Activated T-helper 2 cell treated with anti-CD3 and anti-CD28 coated beads, Interferon-gamma antibody, Interleukin-2, Interleukin-4, amounts not matched to agents 10 μg/mL and 5 μg/mL and 100 μg/mL, durations not matched to agents 14 hours and 24 hours and 36 hours (primary cell): ENCODE results near the gene AKAP11. TPM values are rescaled to one million over a fixed set of nuclear protein-coding genes. Genes with fewer than 3 reads are reported as not detected.

Source experiments
- DNase-seq: peaks from one replicate; pipeline ENCODE4 v3.0.0; 2021; ENCODE audit warnings: low spot score
- H3K27ac Mint-ChIP-seq: one replicate; pipeline ENCODE4 v1.8.0; 2021; ENCODE audit warnings: mixed read lengths
- H3K27me3 Mint-ChIP-seq: one replicate; pipeline ENCODE4 v1.8.0; 2021; ENCODE audit warnings: low read depth, mixed read lengths
- H3K36me3 Mint-ChIP-seq: one replicate; pipeline ENCODE4 v1.8.0; 2021; ENCODE audit warnings: low read depth, mixed read lengths
- H3K4me1 Mint-ChIP-seq: one replicate; pipeline ENCODE4 v1.8.0; 2021; ENCODE audit warnings: low read depth, mixed read lengths
- H3K4me3 Mint-ChIP-seq: one replicate; pipeline ENCODE4 v1.8.0; 2021; ENCODE audit warnings: low read depth, mild to moderate bottlenecking, moderate library complexity, mixed read lengths
- H3K9me3 Mint-ChIP-seq: one replicate; pipeline ENCODE4 v1.8.0; 2021; ENCODE audit warnings: mixed read lengths
- intact Hi-C: fragments of 100-400 bp; cut with micrococcal nuclease; formaldehyde crosslinking; loops from one replicate; pipeline ENCODE4 v1.15.1; 2023
- total RNA-seq: library from RNA; stranded (reverse); gene quantifications from 2 replicates; pipeline ENCODE4 v1.2.3, GENCODE V29; 2022

AKAP11 gene
- total RNA-seq, 1 donor from 2014 or later = 34.9 TPM

DNA sequence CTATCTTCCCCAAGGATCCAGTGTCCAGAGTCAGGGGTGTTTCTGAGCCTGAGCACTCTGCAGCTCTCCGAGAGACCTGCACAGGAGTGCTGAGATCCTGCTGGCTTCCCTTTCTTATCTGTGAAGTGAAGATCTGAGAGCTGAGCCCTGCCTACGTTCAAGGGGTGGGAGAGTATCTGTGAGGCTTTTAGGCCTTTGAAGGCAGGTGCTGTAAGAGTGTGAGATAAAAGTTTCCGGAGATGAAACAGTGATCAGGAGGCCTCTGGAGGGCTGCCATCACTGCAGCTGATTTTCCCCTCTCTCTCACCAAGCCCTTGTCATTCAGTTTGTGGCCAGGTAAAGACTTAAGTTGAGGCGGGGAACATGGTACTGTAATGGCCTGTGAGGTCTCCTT, 83.1 kb downstream of the AKAP11 start:
- H3K4me1 Mint-ChIP-seq = peaks cover 58% of the 10 kb centered on the region
- H3K9me3 Mint-ChIP-seq = peaks cover 16% of the 10 kb centered on the region

DNA sequence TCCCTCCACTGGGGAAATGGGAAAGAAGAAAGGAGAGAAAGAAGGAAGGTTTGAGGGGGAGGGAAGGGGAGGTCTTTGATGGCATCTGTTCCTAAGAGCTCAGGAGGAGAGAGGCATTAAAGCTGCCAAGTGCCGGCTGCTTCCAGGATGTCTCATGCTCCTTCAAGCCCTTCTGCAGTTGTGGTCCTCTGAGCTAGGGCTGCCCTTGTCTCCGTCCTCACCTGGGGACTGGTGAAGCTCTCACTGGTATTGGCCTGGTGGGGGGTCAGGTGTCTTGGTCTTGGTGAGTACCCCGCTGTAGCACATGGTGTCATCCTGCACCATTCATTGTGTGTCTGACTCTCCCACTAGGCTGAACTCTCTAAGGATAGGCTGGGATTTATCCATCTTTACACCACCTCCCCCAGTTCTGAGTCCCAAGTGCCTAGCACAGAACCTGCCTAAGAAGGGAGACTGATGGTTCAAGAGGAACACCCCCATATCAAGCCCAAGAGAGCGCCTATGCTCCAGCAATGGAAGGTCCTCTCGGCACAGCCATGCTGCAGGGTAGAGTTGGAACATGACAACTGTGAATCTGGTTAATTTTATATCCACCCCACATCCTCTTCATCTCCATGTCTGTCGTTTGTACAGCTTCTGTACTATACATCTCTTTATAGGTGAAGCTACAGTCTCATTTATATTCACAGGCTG, 83.7 kb downstream of the AKAP11 start:
- intact Hi-C loops = loop anchor here (1.0 kb wide), 2 partner anchors 14 to 222 kb away; no protein-coding TSS in a partner anchor
- Mint-ChIP-seq H3K9me3 (peaks cover 16% of the 10 kb centered on the region), H3K4me1 (peaks cover 57% of the 10 kb centered on the region), H3K27ac (peak overlapping the region; percentile 100), H3K36me3 (peaks cover 14% of the 10 kb centered on the region), H3K27me3 (no peaks in the 10 kb centered on the region), H3K4me3 (peak overlapping the region; percentile 77)
- DNase-seq = no peak

More for the DNA sequence above, 83.1 kb downstream of the AKAP11 start:
- peaks cover 14% of the 10 kb centered on the region for H3K36me3 Mint-ChIP-seq
- peak overlapping the region; percentile 100 for H3K27ac Mint-ChIP-seq
- no peaks in the 10 kb centered on the region for H3K27me3 Mint-ChIP-seq
- peak overlapping the region; percentile 77 for H3K4me3 Mint-ChIP-seq
- intact Hi-C loops = loop anchor here (1.0 kb wide), 2 partner anchors 14 to 222 kb away; no protein-coding TSS in a partner anchor
- peak; percentile 50 for DNase-seq

DNA sequence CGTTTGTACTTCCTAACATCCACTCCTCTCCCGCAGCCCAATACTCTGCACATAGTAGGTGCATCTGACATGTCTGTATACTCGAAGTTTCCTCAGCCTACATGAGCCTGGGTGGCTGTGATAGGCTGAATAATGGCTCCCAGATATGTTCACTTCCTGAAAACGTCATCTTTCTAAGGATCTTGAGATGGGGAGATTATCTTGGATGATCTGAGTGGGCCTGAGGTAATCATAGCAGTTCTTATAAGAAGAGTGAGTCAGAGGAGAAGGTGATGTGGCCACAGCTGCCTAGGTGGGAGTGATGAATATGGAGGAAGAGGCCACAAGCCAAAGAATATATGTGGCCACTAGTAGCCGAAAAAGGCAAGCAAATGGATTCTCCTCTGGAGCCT, 84.2 kb downstream of the AKAP11 start:
- intact Hi-C loops = no loop called here
- Mint-ChIP-seq H3K36me3 (peaks cover 14% of the 10 kb centered on the region), H3K27ac (peak overlapping the region; percentile 100), H3K4me1 (peaks cover 57% of the 10 kb centered on the region), H3K4me3 (peak overlapping the region; percentile 43), H3K9me3 (peaks cover 16% of the 10 kb centered on the region), H3K27me3 (no peaks in the 10 kb centered on the region)
- DNase-seq = no peak

DNA sequence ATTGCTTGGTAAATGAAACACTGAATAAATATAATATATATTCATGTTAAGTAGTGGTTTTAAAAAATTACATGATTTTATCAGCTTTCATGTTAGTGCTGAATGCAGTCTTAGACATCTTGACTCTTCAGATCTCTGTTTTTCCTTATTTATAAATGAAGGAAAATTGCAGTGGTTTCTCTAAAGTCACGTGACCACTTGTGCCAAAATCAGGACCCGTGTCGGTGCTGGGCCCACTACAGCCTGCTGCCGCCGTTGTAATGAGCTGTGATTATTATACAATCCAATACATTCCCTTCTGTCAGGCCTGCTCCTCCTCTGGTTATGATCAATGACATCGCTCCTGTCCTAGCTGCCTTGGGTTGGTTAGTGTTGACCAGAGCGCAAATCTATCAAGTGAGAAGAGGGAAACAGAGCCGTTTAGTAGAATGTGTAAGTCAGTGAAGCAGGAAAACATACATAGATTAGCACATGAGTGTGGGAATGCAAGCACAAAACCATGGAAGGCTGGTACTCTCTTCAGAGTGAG, 88.2 kb downstream of the AKAP11 start:
- Mint-ChIP-seq H3K9me3 (peaks cover 16% of the 10 kb centered on the region), H3K4me1 (peaks cover 54% of the 10 kb centered on the region), H3K27me3 (no peaks in the 10 kb centered on the region), H3K4me3 (no peak overlapping the region), H3K36me3 (peaks cover 14% of the 10 kb centered on the region), H3K27ac (no peak overlapping the region)
- DNase-seq = no peak
- intact Hi-C loops = no loop called here

DNA sequence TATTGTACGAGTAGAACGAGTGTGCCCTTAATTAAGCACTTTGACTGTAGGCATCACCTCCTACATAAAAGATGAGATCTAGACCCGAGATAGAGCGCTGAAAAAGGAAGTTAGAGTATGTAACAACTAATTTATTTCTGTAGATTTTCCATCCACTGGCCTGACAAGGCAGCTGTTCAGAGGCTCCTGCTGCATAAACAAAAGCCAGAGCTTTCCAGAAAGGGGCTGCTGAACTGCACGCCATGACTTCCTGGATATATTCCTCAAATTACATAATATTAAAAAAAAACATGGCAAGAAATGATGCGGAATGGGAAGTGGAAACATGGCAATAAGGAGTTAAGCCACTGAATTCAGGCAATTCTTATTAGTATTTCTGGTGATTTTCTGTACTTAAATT, 89.7 kb downstream of the AKAP11 start:
- Mint-ChIP-seq H3K4me3 (no peak overlapping the region), H3K9me3 (peaks cover 9% of the 10 kb centered on the region), H3K27me3 (no peaks in the 10 kb centered on the region), H3K4me1 (peaks cover 42% of the 10 kb centered on the region), H3K36me3 (peaks cover 6% of the 10 kb centered on the region), H3K27ac (no peak overlapping the region)
- intact Hi-C loops = no loop called here
- no peak for DNase-seq

DNA sequence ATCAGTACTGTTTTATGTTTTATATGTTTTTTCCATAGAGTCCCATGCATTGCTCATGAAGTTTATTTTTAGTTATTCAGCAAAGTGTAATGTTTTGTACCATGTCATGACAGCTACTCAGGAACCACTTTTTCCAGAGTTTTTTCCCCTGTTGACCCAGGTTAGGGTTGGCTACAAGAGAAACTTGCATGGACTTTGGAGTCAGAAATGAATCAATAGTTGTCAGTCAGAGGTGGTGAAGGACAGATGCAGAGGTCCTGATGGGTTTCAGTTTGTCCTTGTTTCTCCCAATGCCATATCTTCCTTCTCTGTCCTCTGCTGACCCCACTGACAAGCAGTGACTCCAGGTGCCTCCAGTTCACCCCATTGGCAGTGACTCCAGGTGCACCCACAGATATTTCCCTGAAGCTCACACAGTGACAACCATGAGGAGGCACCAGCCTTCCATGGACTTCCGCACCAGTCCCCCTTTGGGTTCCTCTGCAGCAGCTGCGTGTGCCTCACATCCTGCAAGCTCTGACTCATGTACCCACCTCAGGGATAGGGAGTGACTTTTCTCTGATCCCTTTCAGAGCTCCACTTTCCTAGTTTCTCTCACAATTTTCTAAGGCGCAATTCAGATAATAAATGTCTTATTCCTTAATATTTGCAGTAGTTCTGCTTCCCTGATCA, 92.1 kb downstream of the AKAP11 start:
- no peak for DNase-seq
- intact Hi-C loops = no loop called here
- H3K27ac Mint-ChIP-seq = no peak overlapping the region
- H3K4me3 Mint-ChIP-seq = no peak overlapping the region
- H3K36me3 Mint-ChIP-seq = no peaks in the 10 kb centered on the region
- H3K27me3 Mint-ChIP-seq = no peaks in the 10 kb centered on the region
- H3K4me1 Mint-ChIP-seq = peaks cover 45% of the 10 kb centered on the region
- H3K9me3 Mint-ChIP-seq = no peaks in the 10 kb centered on the region

DNA sequence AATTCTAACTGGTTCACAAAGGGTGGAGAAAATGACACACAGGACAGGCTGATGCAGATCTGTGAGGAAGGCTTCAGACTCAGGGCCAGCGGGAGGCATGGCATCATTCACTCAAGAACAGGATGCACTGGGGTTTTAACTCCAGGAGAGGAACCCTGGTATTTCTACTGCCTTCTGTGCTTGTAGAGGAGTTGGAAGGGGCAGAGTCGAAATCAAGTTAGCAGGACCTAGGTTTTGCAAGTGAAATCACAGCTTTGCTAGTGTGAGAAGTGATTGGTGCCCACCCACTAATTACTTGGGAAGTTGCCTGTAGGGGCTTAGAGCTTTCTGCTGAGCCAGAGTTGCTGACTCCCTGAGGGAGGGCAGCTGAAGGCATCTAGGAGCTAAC, 92.7 kb downstream of the AKAP11 start:
- peaks cover 49% of the 10 kb centered on the region for H3K4me1 Mint-ChIP-seq
- no peak overlapping the region for H3K4me3 Mint-ChIP-seq
- intact Hi-C loops = no loop called here
- H3K36me3 Mint-ChIP-seq = no peaks in the 10 kb centered on the region
- DNase-seq = no peak
- H3K27ac Mint-ChIP-seq = no peak overlapping the region
- H3K9me3 Mint-ChIP-seq = no peaks in the 10 kb centered on the region
- no peaks in the 10 kb centered on the region for H3K27me3 Mint-ChIP-seq

DNA sequence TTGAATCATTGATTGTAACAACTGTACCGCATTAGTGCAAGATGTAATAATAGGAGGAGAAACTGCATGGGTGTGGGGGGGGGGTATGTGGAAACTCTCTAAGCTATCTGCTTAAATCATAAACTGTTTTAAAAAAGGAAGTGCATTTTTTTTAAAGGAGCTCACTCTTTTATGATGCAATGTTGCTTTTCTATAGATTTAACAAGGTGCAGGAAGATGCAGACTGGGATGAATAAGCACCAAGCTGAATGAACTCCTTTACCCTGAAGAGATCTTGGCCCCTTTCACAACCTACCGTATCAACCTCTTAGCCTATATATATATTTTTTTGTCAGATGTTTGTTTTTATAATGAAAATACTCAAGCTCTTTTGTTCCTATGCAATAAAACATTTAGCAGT, 95.9 kb downstream of the AKAP11 start:
- H3K27ac Mint-ChIP-seq = no peak overlapping the region
- H3K27me3 Mint-ChIP-seq = no peaks in the 10 kb centered on the region
- H3K4me3 Mint-ChIP-seq = no peak overlapping the region
- H3K36me3 Mint-ChIP-seq = peaks cover 5% of the 10 kb centered on the region
- H3K4me1 Mint-ChIP-seq = peaks cover 61% of the 10 kb centered on the region
- no peaks in the 10 kb centered on the region for H3K9me3 Mint-ChIP-seq
- intact Hi-C loops = loop anchor here (2.0 kb wide), 1 partner anchor 39 kb away; no protein-coding TSS in a partner anchor
- no peak for DNase-seq

DNA sequence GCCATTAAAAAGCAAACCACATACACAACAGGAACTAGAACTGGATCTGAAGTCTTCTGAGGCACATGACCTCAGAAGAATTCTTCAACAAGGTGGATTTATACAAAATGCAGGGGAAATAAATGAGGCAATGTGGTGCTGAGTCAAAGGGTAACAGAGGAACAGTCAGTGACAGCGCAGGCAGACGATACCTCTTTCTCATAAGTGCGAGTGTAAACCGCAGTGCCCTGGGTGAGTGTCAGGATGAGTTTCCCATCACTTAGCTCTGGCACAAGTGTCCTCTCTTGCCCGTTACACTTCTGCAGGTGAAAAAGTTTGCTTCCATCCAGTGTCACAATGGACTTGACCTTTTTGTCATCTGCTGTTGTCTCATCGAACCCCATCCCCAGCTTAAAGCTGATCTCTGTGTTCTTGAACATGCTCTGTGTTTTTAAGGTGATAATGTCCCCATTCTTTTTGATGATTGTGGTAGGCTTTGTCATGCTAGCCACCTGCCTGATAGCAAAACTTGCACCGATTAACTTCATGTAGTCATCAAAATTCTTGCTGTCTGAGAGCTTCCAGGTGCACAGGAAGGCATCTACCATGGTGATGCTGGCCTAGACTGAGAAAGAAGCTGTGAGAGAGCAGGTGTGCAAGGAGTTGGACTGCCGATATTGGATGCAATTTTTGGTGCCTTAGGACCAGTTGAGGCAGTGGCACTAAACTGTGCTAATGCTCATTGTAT, 97.3 kb downstream of the AKAP11 start:
- intact Hi-C loops = loop anchor here (1.0 to 2.0 kb wide), 2 partner anchors 14 to 40 kb away; no protein-coding TSS in a partner anchor
- peaks cover 67% of the 10 kb centered on the region for H3K4me1 Mint-ChIP-seq
- no peak for DNase-seq
- no peaks in the 10 kb centered on the region for H3K27me3 Mint-ChIP-seq
- peaks cover 5% of the 10 kb centered on the region for H3K36me3 Mint-ChIP-seq
- H3K4me3 Mint-ChIP-seq = no peak overlapping the region
- no peaks in the 10 kb centered on the region for H3K9me3 Mint-ChIP-seq
- H3K27ac Mint-ChIP-seq = peak overlapping the region; percentile 61

DNA sequence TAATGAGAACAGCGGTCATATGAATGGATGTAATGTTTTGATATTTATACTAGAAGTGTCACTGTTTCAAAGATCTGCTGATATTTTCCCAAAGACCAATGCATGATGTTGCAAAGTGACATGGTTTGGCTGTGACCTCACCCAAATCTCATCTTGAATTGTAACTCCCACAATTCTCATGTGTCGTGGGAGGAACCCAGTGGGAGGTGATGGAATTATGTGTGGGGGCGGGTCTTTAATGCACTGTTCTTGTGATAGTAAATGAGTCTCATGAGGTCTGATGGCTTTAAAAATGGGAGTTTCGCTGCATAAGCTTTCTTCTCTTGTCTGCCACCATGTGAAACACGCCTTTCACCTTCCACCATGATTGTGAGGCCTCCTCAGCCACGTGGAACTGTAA, 98.3 kb downstream of the AKAP11 start:
- no peak for DNase-seq
- intact Hi-C loops = loop anchor here (10.0 kb wide), 2 partner anchors 905 to 1585 kb away; partner anchors contain the start of gene SLC25A15
- H3K27ac Mint-ChIP-seq = peak overlapping the region; percentile 47
- H3K4me1 Mint-ChIP-seq = peaks cover 72% of the 10 kb centered on the region
- peaks cover 5% of the 10 kb centered on the region for H3K36me3 Mint-ChIP-seq
- H3K27me3 Mint-ChIP-seq = no peaks in the 10 kb centered on the region
- no peaks in the 10 kb centered on the region for H3K9me3 Mint-ChIP-seq
- H3K4me3 Mint-ChIP-seq = no peak overlapping the region
